ENCODE results near the gene FSD1L. TPM values are rescaled to one million over a fixed set of nuclear protein-coding genes. Genes with fewer than 3 reads are reported as not detected.

Gene FSD1L
- total and polyA plus RNA-seq, 2 of the 13 experiments (the other 11 are each of a cell fraction or from before 2014, with no cell fraction given) = 4.1 to 5.1 TPM

DNA sequence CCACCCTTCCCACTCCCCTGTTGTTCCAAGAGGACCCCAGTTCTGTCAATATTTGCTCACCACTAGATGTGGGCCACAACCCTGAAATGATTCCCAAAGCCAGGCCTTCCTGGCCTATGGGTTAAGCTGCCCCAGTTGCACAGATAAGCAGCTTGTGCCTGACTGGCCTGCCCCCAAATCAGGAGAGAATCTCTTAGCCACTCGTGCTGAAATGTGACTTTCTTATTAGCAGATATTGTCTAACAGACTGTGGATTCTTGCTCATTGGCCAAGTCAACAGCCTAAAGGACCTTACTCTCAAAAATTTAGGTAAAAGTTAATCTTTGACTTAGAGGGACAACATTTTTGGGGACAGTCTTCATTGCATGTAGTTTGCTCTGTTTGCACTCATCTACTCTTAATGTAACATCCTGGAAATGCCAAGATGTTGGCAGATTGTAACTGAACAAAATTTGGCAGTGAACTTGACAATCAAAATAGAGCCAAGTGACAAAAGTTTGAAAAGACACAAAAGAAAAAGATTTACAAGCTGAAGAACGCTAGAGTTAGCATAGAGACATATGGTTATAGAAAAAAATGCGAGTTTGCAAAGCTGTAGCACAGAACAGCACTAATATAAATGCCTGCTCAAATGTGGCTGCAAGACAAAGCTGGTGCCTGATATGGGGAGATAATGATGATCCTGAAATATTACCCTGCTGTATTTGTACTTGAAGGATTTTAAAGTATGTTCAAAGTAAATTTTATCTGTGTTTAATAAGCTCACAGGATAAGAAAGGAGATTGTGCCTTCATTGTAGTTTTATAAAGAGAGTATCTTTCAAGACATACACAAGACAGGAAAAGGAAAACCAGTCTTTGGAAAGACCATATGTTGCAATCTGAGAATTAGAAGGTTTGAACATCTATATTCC is 29.0 kb upstream of the FSD1L start (continued):
- TF ChIP-seq, protein P1, sequence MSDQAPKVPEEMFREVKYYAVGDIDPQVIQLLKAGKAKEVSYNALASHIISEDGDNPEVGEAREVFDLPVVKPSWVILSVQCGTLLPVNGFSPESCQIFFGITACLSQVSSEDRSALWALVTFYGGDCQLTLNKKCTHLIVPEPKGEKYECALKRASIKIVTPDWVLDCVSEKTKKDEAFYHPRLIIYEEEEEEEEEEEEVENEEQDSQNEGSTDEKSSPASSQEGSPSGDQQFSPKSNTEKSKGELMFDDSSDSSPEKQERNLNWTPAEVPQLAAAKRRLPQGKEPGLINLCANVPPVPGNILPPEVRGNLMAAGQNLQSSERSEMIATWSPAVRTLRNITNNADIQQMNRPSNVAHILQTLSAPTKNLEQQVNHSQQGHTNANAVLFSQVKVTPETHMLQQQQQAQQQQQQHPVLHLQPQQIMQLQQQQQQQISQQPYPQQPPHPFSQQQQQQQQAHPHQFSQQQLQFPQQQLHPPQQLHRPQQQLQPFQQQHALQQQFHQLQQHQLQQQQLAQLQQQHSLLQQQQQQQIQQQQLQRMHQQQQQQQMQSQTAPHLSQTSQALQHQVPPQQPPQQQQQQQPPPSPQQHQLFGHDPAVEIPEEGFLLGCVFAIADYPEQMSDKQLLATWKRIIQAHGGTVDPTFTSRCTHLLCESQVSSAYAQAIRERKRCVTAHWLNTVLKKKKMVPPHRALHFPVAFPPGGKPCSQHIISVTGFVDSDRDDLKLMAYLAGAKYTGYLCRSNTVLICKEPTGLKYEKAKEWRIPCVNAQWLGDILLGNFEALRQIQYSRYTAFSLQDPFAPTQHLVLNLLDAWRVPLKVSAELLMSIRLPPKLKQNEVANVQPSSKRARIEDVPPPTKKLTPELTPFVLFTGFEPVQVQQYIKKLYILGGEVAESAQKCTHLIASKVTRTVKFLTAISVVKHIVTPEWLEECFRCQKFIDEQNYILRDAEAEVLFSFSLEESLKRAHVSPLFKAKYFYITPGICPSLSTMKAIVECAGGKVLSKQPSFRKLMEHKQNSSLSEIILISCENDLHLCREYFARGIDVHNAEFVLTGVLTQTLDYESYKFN (CRISPR knock-in tag; conservative IDR thresholded peaks at IDR 0.05) = peak; percentile 99
- TF ChIP-seq CHCHD3 (CRISPR knock-in tag; IDR thresholded peaks at IDR 0.05) (no peak), HNRNPLL (IDR thresholded peaks at IDR 0.05; ENCODE audit: low read depth, low read length, poor library complexity, severe bottlenecking) (no peak), ATM (IDR thresholded peaks at IDR 0.05; ENCODE audit: borderline replicate concordance) (no peak), STAG1 (CRISPR knock-in tag; IDR thresholded peaks at IDR 0.05) (no peak), ZFP36 (IDR thresholded peaks at IDR 0.05; ENCODE audit: borderline replicate concordance, low read depth, low read length, partially characterized antibody) (no peak), PRDM4 (CRISPR knock-in tag; IDR thresholded peaks at IDR 0.05; ENCODE audit: borderline replicate concordance) (no peak), SYNCRIP (IDR thresholded peaks at IDR 0.05; ENCODE audit: insufficient read depth, low read depth, low read length) (no peak), KLF16 (CRISPR knock-in tag; IDR thresholded peaks at IDR 0.05) (no peak), BCL3 (CRISPR knock-in tag; IDR thresholded peaks at IDR 0.05) (no peak), GTF3A (CRISPR knock-in tag; conservative IDR thresholded peaks at IDR 0.05) (no peak), PHF5A (CRISPR knock-in tag; IDR thresholded peaks at IDR 0.05; ENCODE audit: low read depth, unreplicated experiment) (peak; percentile 29), TAF15 (IDR thresholded peaks at IDR 0.05; ENCODE audit: low read depth, low read length, poor library complexity, severe bottlenecking) (no peak), TGIF2 (CRISPR knock-in tag; IDR thresholded peaks at IDR 0.05) (no peak), NR2C2 (CRISPR knock-in tag; IDR thresholded peaks at IDR 0.05; ENCODE audit: borderline replicate concordance) (peak; percentile 43; the same call in 1 of the 2 replicates), SMAD3 (CRISPR knock-in tag; IDR thresholded peaks at IDR 0.05) (peak; percentile 68; the same call in 1 of the 2 replicates), TEAD3 (CRISPR knock-in tag; optimal IDR thresholded peaks at IDR 0.05; ENCODE audit: borderline replicate concordance) (peak; percentile 85)
- TF ChIP-seq, protein P2, sequence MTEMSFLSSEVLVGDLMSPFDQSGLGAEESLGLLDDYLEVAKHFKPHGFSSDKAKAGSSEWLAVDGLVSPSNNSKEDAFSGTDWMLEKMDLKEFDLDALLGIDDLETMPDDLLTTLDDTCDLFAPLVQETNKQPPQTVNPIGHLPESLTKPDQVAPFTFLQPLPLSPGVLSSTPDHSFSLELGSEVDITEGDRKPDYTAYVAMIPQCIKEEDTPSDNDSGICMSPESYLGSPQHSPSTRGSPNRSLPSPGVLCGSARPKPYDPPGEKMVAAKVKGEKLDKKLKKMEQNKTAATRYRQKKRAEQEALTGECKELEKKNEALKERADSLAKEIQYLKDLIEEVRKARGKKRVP (CRISPR knock-in tag; IDR thresholded peaks at IDR 0.05) = peak in 1 of 2 experiments; percentile 43; a peak in 2 of 4 replicates

All from HepG2 (cell line).